Measurements from ENCODE around the gene IRAK1.

DNA sequence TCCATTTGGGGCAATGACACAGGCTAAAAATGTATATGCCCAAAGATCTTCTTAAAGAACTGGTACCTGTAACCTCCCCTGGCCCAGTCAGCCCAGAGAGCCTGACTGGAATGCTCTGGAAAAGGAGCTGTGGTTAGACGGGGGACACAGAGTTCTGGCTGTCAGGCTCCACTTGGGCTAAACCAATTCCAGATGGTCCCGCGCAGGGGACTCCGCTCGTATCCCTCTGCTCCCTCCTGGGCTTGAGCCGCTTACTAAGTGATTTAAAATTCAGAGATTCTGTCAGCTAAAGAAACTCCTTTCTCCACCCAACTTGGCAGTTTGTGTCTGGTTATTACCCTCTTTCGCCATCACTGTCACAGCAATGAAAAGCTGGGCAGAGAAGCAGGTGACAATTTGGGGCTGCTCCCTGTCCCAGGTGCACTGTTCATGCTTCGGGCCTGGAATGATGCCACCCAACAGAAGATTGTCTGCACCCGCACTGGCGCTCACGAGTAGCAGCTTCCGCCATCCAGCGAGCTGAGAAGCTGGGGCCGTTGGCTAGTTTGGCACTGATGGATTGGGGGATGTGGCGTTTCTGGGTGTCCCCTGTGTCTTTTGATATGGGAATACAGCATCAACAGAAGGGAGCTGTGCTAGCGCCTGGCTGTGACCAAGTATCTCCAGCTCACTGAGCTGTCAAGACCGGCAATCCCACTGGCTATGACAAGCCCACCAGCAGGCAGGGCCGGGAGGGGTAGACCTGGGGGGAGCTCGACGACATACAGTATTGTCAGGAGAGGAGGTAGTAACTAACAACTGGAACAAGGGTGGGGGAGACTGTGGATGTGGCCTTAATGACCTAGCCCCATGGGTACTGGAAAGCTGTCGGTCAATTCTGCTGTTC lies 6.7 kb upstream of the IRAK1 start:
- TF ChIP-seq, protein P1, sequence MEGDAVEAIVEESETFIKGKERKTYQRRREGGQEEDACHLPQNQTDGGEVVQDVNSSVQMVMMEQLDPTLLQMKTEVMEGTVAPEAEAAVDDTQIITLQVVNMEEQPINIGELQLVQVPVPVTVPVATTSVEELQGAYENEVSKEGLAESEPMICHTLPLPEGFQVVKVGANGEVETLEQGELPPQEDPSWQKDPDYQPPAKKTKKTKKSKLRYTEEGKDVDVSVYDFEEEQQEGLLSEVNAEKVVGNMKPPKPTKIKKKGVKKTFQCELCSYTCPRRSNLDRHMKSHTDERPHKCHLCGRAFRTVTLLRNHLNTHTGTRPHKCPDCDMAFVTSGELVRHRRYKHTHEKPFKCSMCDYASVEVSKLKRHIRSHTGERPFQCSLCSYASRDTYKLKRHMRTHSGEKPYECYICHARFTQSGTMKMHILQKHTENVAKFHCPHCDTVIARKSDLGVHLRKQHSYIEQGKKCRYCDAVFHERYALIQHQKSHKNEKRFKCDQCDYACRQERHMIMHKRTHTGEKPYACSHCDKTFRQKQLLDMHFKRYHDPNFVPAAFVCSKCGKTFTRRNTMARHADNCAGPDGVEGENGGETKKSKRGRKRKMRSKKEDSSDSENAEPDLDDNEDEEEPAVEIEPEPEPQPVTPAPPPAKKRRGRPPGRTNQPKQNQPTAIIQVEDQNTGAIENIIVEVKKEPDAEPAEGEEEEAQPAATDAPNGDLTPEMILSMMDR (IDR thresholded peaks at IDR 0.05): no peak
- TF ChIP-seq POLR2A (IDR thresholded peaks at IDR 0.05): no peak

Data from esophagus squamous epithelium (tissue), 4 donors.